ENCODE results near the gene TMCC1.
"Not testable (repeated sequence)": the region's sequence is repeated elsewhere in the genome, so short reads cannot be mapped to it uniquely, and the experiment has no call there.

TMCC1 gene

DNA sequence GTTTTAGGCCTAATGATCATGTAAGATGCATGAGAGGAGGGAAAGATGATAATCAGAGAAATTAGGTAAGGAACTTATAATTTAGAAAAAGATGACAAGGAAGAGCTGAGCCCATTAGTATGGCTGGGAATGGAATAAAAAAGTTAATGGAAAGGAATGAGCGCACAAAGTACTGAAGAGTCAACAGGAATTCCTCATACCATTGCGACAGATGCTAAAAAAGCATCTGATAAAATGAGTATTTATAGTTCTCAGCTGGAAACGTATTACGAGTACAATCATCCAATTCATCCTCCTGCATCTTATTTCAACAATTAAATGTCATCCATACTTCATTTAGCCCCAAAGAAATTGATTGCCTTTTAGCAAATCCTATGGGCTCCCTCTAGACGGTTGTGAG is 58.9 kb downstream of the TMCC1 start:
- DNase-seq: no peak

DNA sequence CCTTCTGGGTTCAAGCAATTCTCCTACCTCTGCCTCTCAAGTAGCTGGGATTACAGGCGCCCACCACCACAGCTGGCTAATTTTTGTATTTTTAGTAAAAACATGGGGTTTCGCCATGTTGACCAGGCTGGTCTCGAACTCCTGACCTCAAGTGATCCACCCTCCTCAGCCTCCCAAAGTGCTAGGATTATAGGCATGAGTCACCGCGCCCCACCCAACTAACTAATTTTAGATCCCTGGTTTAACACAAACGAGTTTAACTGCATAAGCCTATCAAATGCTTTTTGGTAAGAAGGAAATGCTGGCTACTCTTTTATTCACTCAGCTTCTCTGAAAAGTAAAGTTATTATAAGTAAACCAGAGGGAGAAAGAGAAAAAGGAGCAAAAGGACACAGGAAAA is 61.6 kb downstream of the TMCC1 start:
- not testable (repeated sequence) for DNase-seq

DNA sequence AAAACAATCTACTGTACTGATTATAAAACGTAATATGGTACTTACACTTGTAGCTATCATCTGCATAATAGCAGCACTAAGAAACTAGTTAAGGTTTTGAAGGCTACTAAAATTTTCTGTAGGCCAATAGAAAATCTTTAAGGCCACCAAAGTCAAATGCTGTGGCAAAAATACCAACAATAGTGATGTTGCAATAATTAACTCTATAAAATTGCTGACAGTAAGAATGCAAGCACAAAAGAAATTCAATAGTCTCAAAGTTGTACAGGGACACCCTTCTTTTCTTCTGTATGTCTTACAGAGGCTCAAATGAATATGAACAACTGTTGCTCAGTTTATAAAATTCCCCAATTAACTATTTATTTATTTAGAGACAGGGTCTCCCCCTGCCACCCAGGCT is 62.0 kb downstream of the TMCC1 start:
- no peak for DNase-seq

DNA sequence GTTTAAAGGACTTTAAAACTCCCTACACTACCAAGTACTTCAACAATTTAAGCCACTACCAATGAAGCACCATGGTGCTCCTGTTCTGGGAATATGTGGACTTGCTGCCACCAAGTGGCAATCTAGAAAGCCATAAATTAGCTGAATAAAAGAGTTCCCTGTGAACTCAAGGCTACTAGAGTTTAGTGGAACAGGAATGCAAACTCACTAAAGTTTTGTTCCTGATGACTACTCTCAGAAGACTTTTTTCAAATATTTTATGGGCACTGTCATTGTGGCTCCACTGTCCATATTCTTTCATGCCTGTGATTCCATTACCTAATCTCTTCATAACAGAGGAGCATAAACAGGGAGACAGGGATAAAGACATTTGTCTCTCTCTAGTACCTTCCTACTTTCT is 63.9 kb downstream of the TMCC1 start:
- DNase-seq: no peak

DNA sequence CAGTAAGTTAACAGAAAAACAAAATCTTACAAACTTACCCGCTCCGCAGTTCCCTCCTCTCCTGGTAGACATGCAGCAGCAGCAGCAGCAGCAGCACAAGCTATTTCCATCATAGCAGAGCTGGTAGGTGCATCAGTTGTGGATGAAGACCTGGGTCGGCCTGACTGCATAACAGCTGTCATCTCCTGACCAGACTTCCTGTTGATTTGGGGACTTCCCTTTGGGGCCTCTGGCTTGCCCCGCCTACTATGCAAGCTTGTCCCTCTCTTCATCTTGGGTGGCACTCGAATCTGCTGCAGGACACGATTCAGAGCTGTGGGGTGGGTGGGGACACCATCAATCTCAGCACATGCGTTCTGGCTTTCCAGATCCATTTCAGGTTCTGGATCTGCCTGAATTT is 65.7 kb downstream of the TMCC1 start:
- no peak for DNase-seq

DNA sequence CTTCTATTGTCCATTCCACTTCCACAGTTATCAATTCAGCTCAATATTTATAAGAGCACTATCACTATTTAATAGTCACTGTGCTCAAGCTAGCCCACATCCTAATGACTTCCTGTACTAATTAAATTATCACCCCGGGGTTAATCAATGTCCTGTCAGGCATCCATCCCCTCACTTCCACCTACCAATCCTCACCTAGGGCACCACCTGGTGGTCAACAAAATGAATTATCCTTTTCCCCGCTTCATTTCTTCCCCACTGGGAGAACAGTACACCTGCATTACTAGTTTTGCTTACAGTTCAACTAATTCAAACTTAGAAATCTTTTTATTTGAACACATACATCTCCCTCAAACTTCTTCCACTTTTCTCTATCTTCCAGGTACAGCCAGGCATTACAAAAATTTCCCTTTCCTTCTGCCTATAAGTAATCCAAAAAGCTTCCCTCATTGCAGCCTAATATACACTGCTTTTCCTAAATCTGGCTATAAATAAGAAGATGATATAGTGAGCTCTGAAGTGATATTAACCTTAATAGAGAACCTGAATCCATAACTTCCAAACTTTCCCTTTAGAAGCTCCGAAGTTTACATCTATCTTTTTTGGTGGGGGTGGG is 68.5 kb downstream of the TMCC1 start:
- peak; percentile 37 for DNase-seq

DNA sequence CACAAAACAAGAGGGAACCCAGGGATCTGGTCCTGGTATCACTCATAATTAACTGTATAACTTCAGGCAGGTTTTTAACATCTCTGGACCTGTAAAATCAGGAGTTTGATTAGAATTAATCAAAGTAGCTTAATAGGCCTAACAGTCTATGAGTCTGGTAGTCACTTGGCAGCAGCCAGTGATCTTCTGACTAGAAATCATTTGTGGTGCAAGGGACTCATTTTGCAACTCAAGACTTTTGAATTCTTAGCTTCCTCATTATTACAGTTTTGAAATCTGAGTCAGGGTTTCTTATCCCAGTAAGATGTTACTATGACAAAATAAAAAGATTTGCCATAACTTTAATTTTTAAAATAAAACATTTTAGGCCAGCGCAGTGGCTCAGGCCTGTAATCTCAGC is 70.8 kb downstream of the TMCC1 start:
- no peak for DNase-seq

DNA sequence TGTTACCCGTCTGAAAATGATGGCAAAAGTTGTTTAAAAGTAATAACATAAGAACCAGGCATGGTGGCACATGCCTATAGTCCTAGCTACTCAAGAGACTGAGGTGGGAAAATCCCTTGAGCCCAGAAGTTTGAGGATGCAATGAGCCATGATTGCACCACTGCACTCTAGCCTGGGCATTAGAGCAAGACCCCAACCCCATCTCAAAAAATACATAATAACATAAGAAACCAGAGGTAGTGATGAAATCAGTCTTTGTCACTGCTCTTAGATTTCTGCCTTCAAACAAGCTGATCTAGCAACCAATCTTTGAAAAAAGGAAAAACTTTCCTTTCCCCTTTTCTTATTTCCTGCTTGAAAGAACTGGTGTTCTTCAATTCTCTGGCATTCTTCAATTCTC is 71.3 kb downstream of the TMCC1 start:
- no peak for DNase-seq

DNA sequence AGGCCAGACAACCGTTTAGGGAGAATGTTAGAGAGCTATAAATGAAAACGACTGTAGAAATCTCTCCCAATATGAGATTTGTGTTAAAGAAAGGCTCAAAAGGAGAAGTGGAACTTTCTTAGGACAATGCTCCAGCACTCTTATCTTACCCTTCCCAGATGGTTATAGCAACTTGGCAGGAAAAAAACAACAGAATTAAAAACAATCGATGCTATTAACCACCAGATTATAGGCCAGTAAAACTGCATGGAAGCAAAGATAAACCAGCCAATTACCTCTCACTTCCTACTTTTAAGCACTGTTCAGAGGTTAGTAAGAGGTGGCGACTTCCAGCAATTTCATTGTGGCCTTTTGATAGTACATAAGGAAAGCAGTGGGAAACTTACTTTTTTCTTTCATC is 72.9 kb downstream of the TMCC1 start:
- DNase-seq: no peak

DNA sequence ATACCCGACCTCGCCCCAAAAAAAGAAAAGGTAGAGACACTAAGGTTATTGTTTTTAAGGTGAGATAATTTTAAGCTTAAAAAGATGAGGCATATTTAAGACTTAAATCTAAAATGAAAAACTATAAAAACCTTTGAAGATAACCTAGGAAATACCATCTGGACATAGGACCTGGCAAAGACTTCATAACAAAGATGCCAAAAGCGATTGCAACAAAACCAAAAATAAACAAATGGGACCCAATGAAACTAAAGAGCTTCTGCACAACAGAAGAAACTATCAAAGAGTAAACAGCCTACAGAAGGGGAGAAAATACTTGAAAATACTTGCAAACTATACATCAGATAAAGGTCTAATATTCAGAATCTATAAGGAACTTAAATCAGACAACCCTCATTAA is 80.9 kb downstream of the TMCC1 start:
- no peak for DNase-seq

DNA sequence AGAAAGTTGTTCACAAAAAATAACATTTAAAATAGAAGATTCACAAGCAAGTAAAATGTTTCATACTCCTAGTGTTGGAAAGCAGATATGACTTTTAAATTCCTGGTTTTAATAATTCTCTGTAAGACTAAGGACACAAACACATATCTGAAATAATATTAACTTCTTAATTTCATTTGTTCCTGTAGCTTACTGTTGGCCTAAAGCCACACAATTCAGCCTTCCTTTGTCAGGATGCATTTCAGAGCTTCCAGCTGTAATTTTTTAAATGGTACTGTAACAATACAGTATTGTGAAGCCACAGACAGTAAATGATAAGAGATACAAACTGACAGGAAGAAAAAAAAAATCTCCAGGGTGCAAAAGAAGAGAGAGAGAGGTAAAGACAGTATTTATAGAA is 84.2 kb downstream of the TMCC1 start:
- no peak for DNase-seq

DNA sequence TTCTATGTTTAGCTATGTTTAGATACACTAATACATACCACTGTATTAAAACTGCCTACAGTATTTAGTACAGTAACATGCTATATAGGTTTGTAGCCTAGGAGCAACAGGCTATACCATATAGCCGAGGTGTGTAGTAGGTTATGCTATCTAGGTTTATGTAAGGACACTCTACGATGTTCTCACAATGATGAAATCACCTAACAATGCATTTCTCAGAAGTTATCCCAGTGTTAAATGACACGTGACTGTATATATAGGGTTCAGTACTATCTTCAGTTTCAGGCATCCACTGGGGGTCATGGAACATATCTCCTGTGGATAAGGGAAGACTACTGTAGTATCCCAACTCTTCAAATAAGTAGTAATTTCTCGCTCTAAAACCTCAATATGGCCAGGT is 97.4 kb downstream of the TMCC1 start:
- no peak for DNase-seq

DNA sequence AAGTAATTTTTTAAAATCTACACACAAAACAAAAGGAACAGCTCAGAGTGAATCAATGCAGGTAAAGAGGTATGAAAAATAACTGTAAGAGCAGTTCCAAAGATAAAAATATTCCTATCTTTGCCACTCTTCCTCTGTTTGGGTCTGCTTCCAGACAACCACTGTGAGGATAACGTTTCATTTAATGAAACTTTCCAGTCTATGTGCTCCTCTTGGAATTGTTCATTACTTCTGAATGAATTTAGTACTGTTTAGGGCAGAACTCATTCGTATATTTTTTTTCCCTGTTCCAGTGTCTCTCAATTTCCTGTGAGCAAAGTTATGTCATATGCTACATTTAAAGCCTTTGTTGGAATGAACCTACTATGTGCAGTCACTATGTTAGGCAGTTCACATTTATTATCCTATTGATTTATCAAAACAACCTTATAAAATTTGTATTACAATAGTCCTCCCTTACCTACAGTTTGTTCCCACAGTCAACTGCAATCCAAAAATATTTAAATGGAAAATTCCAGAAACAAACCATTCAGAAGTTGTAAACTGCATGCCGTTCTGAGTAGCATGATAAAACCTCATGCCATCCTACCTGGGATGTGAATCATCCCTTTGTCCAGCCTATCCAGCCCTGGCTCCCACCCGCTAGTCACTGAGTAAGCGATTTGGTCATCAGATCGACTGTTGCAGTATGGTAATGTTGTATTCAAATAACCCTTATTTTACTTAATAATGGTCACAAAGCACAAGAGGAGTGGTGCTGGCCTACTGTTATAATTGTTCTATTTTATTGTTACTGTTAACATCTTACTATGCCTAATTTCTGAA is 98.1 kb downstream of the TMCC1 start:
- DNase-seq: no peak

DNA sequence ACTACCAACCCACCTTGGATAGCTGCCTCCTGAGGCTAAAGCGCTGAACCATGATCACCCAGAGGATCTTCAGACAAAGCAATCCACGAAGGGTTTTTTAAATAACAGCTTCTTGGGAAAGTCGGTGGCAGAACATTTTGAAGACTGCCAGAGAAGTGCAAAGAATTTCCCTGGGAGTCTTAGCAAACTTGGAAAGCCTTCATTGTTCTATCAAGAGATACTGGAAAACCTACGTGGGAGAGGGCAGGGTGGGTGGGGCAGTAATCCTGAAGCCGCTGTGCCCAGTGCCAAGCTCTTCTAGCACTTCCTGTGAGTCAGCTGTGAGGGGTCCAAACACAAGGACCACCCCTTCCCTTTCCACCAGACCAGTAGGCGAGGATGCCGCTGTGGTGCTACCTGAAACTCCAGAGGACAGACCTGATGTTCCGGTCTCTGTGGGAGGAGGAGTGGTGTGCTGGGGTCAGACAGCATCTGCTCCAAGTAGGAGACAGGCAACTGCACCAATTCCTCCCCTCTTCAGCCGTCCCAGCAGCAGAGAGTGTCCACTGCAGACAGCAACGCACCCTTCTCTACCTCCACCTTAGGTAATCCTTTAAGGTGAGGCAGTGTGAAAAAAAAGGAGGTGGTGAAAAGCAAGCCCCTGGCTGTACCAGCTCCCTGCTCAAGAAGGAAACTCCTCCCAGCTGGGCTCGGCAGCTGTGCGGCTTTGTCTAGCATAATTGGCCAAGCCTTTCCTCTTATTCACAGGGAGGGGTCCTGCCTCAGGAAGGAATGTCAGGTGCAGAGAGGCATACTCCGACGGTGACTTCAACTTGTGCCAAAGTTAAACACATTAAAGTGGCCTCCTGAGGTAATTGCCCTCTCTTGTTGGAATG is 99.0 kb downstream of the TMCC1 start:
- no peak for DNase-seq

DNA sequence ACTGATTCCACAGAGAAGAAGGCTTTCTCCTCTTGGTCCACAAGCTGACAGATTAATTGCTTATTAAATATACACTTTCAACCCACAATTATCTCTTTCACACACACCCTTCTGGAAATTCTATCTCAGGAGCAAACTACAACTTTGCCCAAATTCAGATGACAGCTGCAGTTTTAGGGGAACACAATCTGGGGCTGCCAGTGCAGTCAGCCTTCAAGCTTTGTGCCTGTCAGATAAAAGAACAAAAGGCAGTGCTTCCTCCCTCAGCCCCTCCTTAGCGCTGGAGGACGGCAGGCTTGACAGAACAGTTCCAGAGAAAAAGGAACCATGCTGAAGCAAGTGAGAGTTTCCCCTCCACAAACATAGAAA is 99.6 kb downstream of the TMCC1 start:
- DNase-seq: no peak

DNA sequence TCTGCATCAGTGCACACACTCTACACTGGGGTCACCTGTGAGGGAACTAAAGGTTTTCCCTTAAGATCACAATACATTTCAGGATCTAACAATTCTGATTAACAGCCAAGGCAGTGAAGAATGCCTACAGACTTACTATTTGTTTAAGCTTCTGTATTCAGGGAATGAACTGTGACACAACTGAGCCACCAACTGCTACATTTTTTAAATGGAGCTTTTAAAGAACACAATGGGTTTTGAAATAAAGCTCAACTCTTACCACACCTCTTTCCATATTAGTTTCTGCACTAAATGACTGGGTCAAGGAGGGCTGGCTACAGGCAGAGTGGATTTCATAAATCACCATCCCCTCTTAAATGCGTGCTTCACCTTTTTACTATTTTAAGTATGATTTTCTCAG is 100.2 kb downstream of the TMCC1 start:
- DNase-seq: no peak

DNA sequence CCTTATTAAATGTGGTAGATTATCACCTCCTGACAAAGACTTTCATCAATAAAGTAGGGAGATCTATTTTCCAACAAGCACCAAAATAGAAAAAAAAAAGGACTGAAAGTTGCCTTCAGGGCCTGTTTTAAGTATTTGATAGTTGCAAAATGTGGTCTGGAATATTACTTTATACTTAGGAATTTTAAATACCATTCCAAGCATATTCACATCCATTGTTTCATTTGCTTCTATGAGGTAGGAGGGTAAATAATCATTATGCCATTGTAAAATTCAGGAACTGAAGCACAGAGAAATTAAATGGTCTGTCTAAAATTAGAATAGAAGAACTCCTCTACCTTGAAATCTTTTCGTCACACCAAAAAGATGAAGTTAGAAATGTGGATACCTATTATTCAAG is 110.0 kb downstream of the TMCC1 start:
- no peak for DNase-seq

DNA sequence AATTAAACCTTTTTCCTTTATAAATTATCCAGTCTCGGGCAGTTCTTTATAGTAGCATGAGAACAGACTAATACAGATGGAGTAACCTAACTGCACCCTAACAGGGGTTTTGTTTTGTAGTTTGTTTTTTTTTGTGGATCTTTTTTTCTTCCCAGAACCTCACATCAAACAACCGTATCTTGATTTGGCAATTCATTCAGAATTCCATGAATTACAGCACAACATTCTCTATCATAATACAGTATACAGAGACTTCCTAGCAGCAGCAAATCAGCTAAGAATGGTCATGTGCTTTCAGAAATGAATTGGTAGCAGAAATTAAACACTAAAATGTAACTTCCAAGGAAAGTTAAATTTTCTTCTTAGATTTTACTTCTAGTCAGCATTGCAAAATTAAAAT is 114.6 kb downstream of the TMCC1 start:
- DNase-seq: no peak

DNA sequence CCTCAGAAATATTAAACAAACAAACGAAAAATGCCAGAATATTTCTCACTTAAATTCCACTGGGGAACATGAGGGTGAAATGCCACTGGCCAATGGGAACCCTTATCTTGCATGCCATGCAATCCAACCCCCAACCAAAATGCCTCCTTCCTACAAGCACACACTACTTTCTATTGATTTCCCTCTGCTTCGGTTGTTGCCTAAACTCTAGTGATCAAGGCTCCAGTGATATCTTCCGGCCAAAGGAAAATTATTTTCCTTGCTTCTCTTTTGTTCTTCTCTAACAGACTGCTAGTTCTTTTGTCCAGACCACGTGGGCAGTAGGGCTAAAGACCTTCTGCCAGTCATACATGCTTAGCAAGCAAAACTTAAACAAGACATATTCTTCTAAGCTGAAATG is 115.7 kb downstream of the TMCC1 start:
- DNase-seq: no peak

DNA sequence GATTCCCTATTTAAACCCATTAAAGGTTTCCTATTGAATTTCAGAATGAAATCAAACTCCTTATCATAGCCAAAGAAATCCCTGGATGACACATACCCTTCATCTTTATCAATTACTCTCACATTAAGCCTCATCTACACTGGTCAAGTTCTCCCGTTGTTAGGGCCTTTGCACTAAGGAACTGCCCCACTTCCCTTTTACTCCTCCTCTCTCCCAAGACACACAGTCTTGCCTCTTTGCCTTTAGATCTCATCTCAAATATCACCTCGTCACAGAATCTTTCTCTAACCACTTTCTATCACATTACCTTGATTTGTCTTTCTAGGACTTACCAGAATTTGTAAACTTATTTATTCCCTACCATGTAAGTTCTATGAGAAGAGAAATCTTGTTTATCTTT is 117.6 kb downstream of the TMCC1 start:
- no peak for DNase-seq

DNA sequence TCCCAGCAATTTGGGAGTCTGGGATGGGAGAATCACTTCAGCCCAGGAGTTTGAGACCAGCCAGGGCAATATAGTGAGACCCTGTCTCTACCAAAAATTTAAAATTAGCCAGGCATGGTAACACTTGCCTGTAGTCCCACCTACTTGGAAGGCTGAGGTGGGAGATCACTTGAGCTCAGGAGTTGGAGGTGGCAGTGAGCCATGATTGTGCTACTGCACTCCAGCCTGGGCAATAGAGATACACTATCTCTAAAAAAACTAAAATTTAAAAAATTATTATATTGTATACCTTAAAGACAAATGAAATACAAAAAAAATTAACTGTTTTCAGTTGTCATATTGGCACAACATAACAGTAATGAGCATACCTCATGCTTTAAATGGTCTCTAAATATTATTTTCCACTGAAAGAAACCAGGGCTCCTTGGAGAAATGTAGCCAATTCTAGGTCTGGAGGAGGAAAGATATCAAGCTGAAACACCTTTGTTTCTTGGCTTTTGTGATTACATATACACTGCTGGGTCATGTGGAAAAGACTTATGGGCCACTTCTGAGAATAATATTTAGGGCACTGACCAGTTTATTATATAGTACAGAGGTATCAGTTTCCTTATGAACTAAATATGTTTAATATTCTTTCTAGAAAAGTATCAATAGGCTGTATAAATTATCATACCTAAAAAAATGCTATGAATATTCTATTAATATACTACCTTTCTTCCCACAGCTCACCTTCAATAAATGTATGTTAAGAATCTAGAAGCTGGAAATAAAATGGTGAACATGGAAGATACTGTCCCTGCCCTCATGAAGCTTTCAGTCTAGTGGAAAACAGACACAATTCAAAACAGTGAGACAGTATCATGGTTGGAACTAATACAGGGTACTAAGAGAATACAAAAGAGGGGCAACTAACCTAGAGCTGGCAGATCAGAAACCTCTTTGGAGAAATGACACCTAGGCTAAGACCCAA is 119.5 kb downstream of the TMCC1 start:
- DNase-seq: no peak

DNA sequence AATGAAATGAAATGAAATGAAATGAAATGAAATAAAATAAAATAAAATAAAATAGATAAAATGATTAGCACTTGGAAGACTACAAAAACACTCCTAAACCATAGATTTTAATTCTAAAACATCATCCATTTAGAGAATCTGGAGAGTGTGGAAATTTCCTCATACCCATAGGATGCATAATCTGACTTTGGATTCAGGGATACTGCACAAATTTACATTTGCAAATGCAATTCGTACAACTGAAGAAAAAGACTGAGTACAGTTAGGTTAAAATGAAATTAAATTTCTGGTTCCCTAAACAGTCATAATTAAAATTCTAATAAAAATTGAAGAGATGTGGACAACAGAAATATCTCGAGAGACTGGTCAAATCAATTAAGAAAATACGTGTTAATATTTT is 122.9 kb downstream of the TMCC1 start:
- no peak for DNase-seq

DNA sequence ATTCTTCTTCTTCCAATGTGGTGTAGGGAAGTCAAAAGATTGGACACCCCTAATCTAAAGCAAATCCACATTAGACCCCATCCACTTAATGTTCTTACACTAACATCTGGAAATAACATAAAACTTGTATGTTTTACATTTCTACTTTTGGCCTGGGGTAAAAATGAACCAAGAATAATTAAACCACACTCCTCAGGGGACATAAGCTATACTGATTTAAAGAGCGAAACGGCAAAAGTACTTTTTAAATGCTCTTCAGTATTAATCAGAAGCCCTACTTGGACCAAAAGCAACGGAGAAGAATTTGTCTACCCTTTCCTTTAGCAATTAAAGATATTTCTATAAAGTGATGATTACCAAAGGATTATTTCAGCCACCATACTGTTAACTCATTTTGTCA is 123.9 kb downstream of the TMCC1 start:
- DNase-seq: no peak
